WTC11 (cell line): ENCODE data around the gene COX14. TPM values are rescaled to one million over a fixed set of nuclear protein-coding genes. Genes with fewer than 3 reads are reported as not detected.

ENCODE experiments used
- ATAC-seq: fragments of 200-7000 bp; cut with Tn5 transposase; 2 replicates; pipeline ENCODE4 v1.10.0; 2021; ENCODE audit warnings: mild to moderate bottlenecking, moderate library complexity
- CTCF ChIA-PET: fragments of 300-600 bp; sonication (Branson Sonifier 250); formaldehyde crosslinking; loops from one replicate; lab custom pipeline; 2021; ENCODE audit warnings: antibody characterized with exemption; lab: Charles Lee
- POLR2A ChIA-PET: fragments of 350-600 bp; sonication (Branson Sonifier 250); formaldehyde crosslinking; loops from one replicate; lab custom pipeline; 2021; ENCODE audit warnings: antibody characterized with exemption; lab: Charles Lee
- DNase-seq: peaks from one replicate; pipeline ENCODE4 v3.0.0; 2021; ENCODE audit warnings: low spot score
- H3K27ac Mint-ChIP-seq: 2 replicates; pipeline ENCODE4 v1.8.0; 2021; ENCODE audit warnings: mixed read lengths
- H3K27me3 Mint-ChIP-seq: 2 replicates; pipeline ENCODE4 v1.8.0; 2021; ENCODE audit warnings: low read depth, mild to moderate bottlenecking, moderate library complexity, mixed read lengths
- H3K36me3 Mint-ChIP-seq: 2 replicates; pipeline ENCODE4 v1.8.0; 2021; ENCODE audit warnings: mixed read lengths
- H3K4me1 Mint-ChIP-seq: 2 replicates; pipeline ENCODE4 v1.8.0; 2022; ENCODE audit warnings: mixed read lengths
- H3K4me3 Mint-ChIP-seq: 2 replicates; pipeline ENCODE4 v1.8.0; 2021; ENCODE audit warnings: mild to moderate bottlenecking, moderate library complexity, mixed read lengths
- H3K9me3 Mint-ChIP-seq: 2 replicates; pipeline ENCODE4 v1.8.0; 2021; ENCODE audit warnings: mixed read lengths
- AFF4 ChIP-seq: sonication (generic); formaldehyde crosslinking; IDR thresholded peaks from 2 replicates; pipeline ENCODE4 v1.8.1; 2023; ENCODE audit warnings: mild to moderate bottlenecking, missing genetic modification reagents, borderline replicate concordance
- CTCF ChIP-seq: fragments of 200-600 bp; IDR thresholded peaks from 2 replicates; pipeline ENCODE4 v1.8.0; 2022; ENCODE audit warnings: antibody characterized with exemption
- E2F4 ChIP-seq: sonication (generic); formaldehyde crosslinking; IDR thresholded peaks from 2 replicates; pipeline ENCODE4 v1.8.1; 2022; ENCODE audit warnings: low read depth, mild to moderate bottlenecking, moderate library complexity, missing genetic modification reagents, borderline replicate concordance
- E2F5 ChIP-seq: sonication (generic); formaldehyde crosslinking; IDR thresholded peaks from 2 replicates; pipeline ENCODE4 v1.8.1; 2022; ENCODE audit warnings: mild to moderate bottlenecking, moderate library complexity, missing genetic modification reagents
- FOXP1 ChIP-seq: sonication (generic); formaldehyde crosslinking; IDR thresholded peaks from 2 replicates; pipeline ENCODE4 v1.8.0; 2022; ENCODE audit warnings: missing genetic modification reagents, mild to moderate bottlenecking, moderate library complexity, borderline replicate concordance
- IRF2 ChIP-seq: sonication (generic); formaldehyde crosslinking; IDR thresholded peaks from 2 replicates; pipeline ENCODE4 v1.8.0; 2022; ENCODE audit warnings: low read depth, missing genetic modification reagents, borderline replicate concordance
- MXD4 ChIP-seq: fragments of 250-450 bp; sonication (Bioruptor Pico); IDR thresholded peaks from 2 replicates; pipeline ENCODE4 v1.8.0; 2021; ENCODE audit warnings: mild to moderate bottlenecking, moderate library complexity, borderline replicate concordance
- NFYB ChIP-seq: sonication (generic); formaldehyde crosslinking; conservative IDR thresholded peaks from 2 replicates; pipeline ENCODE4 v1.8.0; 2022; ENCODE audit warnings: low read depth, missing genetic modification reagents
- RELA ChIP-seq: sonication (generic); formaldehyde crosslinking; IDR thresholded peaks from 2 replicates; pipeline ENCODE4 v1.8.1; 2022; ENCODE audit warnings: missing genetic modification reagents, mild to moderate bottlenecking, borderline replicate concordance
- RORB ChIP-seq: fragments of 250-450 bp; sonication (Bioruptor Pico); IDR thresholded peaks from 2 replicates; pipeline ENCODE4 v1.9.0; 2021; ENCODE audit warnings: mild to moderate bottlenecking
- SMAD4 ChIP-seq: sonication (generic); formaldehyde crosslinking; IDR thresholded peaks from 2 replicates; pipeline ENCODE4 v1.8.0; 2022; ENCODE audit warnings: mild to moderate bottlenecking, missing genetic modification reagents
- SOX15 ChIP-seq: fragments of 250-450 bp; sonication (Bioruptor Pico); IDR thresholded peaks from 2 replicates; pipeline ENCODE4 v1.9.0; 2021; ENCODE audit warnings: mild to moderate bottlenecking
- USF2 ChIP-seq: sonication (generic); formaldehyde crosslinking; IDR thresholded peaks from 2 replicates; pipeline ENCODE4 v1.8.1; 2023; ENCODE audit warnings: mild to moderate bottlenecking, missing genetic modification reagents, moderate library complexity
- ZMAT4 ChIP-seq: fragments of 250-450 bp; sonication (Bioruptor Pico); IDR thresholded peaks from 2 replicates; pipeline ENCODE4 v1.9.0; 2021; ENCODE audit warnings: mild to moderate bottlenecking
- ZNF138 ChIP-seq: sonication (generic); formaldehyde crosslinking; conservative IDR thresholded peaks from 2 replicates; pipeline ENCODE4 v1.8.1; 2022; ENCODE audit warnings: mild to moderate bottlenecking, moderate library complexity, missing genetic modification reagents
- ZNF396 ChIP-seq: fragments of 250-450 bp; sonication (Bioruptor Pico); IDR thresholded peaks from 2 replicates; pipeline ENCODE4 v1.8.0; 2021; ENCODE audit warnings: mild to moderate bottlenecking, moderate library complexity, borderline replicate concordance
- ZNF671 ChIP-seq: fragments of 250-450 bp; sonication (Bioruptor Pico); IDR thresholded peaks from 2 replicates; pipeline ENCODE4 v1.8.0; 2021; ENCODE audit warnings: mild to moderate bottlenecking
- total RNA-seq: library from RNA; stranded (reverse); gene quantifications from 3 replicates; pipeline ENCODE4 v1.2.3, GENCODE V29; 2021

The COX14 gene
- total RNA-seq, 1 experiment from 2014 or later = 41.4 TPM

- CTCF ChIA-PET = no interaction called here
- no peak for ATAC-seq
These were observed 31.0 kb downstream of the COX14 start for GRCh38 chr12:50142993-50143392.

GRCh38 chr12:50145439-50145838 is 33.4 kb downstream of the COX14 start:
- ChIA-PET CTCF (interaction anchor here (1.1 to 1.2 kb wide), 2 partner anchors 22 to 34 kb away, joined by 4 to 6 read pairs; partner anchors contain the start of genes CERS5 and COX14), POLR2A (no interaction called here)
- ATAC-seq (no peak), DNase-seq (no peak)
- Mint-ChIP-seq H3K27ac (no peak overlapping the region), H3K9me3 (no peaks in the 10 kb centered on the region), H3K4me3 (no peak overlapping the region), H3K36me3 (peaks cover 18% of the 10 kb centered on the region), H3K4me1 (no peaks in the 10 kb centered on the region), H3K27me3 (no peaks in the 10 kb centered on the region)
- TF ChIP-seq RORB (CRISPR knock-in tag) (no peak), ZNF671 (CRISPR knock-in tag) (no peak), SOX15 (CRISPR knock-in tag) (no peak), E2F5 (no peak), CTCF (no peak), AFF4 (CRISPR knock-in tag) (no peak), FOXP1 (CRISPR knock-in tag) (no peak), RELA (CRISPR knock-in tag) (no peak)

More at GRCh38 chr12:50142993-50143392, 31.0 kb downstream of the COX14 start:
- TF ChIP-seq USF2 (CRISPR knock-in tag) (no peak), E2F4 (CRISPR knock-in tag) (no peak), ZMAT4 (no peak), IRF2 (CRISPR knock-in tag) (no peak), NFYB (CRISPR knock-in tag) (no peak), SMAD4 (CRISPR knock-in tag) (no peak), MXD4 (no peak), ZNF396 (CRISPR knock-in tag) (no peak), ZNF138 (no peak), CTCF (no peak)
- TF ChIP-seq, all 79 proteins: peak for 0
- H3K36me3 Mint-ChIP-seq = peaks cover 27% of the 10 kb centered on the region
- POLR2A ChIA-PET = no interaction called here
- H3K4me3 Mint-ChIP-seq = no peak overlapping the region
- no peak overlapping the region for H3K27ac Mint-ChIP-seq
- DNase-seq = no peak
- no peaks in the 10 kb centered on the region for H3K9me3 Mint-ChIP-seq
- H3K4me1 Mint-ChIP-seq = no peaks in the 10 kb centered on the region
- no peaks in the 10 kb centered on the region for H3K27me3 Mint-ChIP-seq
